Kidney glomerular epithelial cell (primary cell): Measurements from ENCODE around the gene VAV3.
A peak's percentile ranks its signal among the peaks of the same experiment; 100 is the strongest.

ENCODE experiments used
- DNase-seq: peaks from one replicate; lab custom pipeline; 2025; lab: John Stamatoyannopoulos, UW

The VAV3 gene

DNA sequence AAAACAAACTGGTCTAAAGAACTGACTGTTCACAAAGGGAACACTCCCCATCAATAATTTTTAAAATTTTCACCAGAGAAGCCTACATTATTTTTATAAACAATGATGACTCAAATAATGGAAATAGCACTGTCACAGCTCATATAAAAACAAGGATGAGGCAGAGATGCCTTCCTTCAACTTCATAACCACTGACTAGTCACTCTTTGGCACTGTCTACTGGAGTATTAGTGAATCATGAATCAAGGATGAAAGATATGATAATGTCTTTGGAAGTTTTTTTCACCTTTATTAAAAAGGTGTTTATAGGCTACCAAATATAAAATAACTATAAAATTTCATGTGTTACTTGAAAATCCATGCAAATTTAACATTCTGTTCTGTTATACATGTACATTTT lies 316.9 kb downstream of the VAV3 start:
- DNase-seq: peak; percentile 73

DNA sequence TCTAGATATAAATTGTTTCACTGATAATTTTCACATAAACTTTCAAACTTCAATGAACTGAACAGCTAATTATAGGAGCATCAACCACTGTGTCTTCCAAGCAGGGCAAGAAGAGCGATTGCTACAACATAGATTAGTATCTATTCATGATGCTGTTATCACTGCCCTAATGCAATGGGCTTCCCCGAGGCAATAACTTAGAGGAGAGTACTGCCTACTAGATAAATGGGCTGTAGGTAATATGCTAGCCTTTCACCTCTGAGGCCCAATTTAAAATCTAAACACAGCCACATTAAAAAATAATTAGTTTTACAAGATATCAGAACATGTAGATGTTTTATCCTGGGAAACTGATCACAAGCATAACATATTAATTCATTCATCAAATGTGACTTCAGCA lies 318.0 kb downstream of the VAV3 start:
- DNase-seq: no peak

DNA sequence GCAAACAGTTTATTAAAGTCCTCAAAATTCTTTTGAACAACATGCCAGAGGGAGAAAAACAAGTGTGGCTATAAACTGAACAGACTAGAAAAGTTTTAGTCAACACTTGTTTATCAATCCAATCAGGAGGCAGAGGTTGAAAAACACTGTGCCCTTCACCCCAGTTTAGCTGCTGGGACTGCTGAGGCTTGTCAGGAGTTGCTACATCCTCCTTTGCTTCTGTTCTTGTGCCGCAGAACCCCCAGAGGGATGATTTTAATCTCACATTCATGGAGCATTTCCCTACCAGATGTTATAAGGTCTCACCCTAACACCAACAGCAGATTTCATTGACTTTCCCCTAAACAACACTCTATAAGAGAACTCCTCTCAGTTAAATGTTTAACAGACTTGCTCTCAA lies 321.2 kb downstream of the VAV3 start:
- DNase-seq: no peak

DNA sequence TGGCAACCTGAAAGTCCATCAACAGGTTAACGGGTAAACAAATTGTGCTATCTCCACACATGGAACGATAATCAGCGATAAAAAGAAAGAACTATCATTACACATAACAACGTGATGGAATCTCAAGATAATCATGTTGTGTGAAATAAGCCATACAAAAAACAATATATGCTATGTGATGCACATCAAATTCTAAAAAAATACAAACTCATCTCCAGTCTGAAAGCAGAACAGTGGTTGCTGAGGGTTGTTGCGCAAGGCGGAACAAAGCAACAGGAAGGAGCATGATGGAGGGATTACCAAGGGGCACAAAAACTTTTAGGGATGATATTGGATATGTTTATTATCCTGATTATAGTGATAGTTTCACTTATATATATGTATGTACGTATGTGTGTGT lies 324.8 kb downstream of the VAV3 start:
- DNase-seq: no peak

DNA sequence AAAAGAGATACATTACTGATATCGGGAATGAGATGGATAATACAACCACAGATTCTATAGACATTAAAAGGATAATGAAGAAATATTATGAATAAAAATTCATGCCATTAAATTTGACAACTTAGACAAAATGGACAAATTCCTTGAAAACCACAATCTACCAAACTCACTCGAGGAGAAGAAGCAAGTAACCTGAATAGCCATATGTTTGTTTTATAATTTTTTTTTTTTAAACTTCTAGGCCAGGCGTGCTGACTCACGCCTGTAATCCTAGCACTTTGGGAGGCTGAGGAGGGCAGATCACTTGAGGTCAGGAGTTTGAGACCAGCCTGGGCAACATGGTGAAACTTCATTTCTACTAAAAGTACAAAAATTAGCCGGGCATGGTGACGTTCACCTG lies 327.9 kb downstream of the VAV3 start:
- DNase-seq: no peak

DNA sequence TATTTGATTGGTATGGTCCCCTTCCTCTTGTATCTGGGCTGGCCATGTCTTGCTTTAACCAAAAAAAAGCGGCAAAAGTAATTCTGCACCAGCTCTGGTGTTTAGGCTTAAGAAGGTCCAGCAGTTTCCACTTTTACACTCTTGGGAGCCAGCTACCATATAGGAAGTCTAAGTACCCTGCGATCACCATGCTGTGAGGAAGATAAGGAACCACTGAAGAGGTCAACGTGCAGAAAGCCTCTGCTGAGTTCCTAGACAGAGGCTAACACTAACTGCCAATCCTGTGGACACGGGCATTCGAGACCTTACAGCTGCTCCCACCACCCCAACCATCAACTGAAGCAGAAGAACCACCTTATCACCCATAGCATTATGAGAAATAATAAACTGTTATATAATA lies 331.4 kb downstream of the VAV3 start:
- DNase-seq: no peak

DNA sequence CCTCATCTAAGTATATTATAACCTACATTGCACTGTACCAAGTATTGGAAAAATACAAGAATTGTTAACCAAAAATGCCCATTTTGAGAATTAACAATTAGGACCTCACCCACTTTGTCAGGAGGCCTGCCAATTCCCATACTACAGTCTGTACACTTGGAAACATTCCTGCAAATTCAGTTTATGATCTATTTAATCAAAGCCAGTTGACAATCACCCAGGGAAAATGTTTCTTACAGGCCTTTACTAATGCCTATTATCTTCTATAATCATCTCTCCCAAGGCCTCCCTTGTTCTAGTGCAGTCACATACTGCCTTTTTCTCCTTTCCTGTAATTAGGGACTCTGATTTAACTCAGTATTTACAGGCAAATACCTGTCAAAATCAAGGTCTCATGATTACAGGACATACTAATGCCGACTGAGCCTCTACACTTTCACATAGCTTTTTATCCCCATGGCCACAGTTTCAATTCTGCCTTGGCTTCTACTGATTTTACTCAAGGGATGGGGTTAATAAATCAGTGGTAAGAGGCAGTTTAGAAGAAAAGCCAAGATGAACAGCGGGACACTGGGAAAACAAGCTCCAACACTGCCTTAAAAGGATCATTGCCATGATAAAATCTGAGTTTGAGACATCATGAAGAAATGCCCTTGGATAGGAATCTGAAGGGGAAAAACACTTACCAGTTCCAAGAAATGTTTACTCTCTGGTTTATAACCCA lies 338.7 kb downstream of the VAV3 start:
- DNase-seq: no peak

DNA sequence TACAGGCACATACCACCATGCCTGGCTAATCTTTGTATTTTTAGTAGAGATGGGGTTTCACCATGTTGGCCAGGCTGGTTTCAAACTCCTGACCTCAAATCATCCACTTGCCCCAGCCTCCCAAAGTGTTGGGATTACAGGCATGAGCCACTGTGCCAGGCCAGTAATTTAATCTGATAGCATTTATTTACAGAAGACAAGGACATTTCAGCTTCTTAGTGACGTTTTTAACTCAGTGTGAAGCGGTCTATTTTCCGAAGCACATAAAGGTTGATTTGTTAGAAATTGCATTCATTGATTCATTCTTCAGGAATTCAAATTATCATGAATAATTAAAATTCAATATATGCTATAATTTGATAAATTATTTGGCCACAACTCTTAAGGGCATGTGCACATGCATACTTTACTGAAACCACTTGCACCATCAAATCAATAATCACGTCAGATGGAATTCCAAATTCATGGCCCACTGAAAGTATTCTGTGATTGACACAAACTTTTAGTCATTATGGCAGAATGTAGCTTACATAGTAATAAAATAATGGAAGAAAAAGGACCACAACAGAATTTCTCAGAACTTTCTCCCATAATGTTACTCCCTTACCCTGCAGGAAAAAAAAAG lies 339.5 kb downstream of the VAV3 start:
- DNase-seq: no peak

DNA sequence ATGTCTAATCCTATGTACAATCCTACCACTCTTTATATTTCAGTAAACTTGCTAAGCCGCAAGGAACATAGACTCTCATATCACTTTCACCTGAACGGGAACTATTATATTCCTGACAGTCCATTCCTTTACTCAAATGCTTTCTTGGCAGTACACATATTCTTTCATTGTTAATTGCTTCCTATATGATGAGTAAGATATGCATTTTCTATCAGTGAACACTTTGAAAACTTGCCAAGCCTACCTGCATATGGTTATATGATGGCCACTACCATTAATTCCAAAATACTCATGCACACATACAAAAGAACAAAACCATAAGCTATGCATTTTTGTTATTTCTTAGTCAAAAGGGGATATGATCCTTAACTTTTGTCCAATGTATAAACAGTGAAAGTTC lies 341.5 kb downstream of the VAV3 start:
- DNase-seq: no peak

DNA sequence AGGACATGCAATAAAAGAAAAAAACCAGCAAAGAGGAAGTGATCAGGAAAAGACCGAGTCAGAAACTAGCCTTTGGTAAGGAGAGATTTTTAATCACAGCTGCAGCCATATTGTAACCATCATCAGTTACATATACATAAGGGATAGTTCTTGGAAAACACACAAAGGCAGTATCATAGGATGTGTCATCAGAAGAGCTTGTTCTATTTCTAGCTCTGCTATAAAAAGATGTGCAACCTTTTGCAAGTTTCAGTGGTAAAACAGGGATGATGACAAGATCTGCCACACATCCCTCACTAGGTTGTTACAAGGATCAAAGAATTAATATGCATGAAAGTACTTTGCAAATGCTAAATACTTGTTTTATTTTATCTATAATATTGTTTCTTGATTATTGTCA lies 342.0 kb downstream of the VAV3 start:
- no peak for DNase-seq

DNA sequence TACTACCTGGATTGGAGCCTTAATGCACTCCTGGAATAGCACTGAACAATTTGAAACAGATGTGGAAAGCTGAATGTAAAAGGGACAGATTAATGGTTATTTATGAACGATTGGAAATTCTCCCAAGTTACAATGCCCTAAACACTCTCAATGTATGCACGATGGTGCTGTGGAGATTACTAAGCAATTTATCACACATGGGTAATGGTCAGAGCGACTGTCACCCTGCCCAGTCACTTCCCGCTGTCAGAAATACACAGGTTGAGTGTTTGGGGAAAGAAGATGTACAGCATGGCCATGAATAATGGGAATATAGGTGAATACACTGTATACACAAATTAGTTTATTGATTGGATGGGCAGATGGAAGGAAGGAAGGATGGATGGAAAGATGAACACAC lies 342.4 kb downstream of the VAV3 start:
- no peak for DNase-seq

DNA sequence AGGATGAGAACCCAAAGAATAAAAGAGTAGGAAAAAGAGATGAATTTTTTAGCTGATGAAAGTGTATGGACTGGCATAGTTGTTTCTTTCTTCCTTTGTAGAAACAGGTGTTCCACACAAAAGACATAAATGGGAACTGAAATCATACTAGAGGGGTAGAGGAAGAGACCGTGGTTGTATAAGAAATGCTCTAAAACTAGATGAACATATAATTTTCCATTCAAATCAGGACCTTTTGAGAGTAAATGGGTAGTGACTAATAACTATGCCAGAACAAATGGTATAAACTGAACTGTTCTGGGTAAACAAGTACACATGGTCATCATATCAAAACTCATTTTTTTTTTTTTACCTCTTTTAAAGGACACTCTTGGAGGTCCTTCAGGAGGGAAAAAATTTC lies 344.2 kb downstream of the VAV3 start:
- DNase-seq: no peak

DNA sequence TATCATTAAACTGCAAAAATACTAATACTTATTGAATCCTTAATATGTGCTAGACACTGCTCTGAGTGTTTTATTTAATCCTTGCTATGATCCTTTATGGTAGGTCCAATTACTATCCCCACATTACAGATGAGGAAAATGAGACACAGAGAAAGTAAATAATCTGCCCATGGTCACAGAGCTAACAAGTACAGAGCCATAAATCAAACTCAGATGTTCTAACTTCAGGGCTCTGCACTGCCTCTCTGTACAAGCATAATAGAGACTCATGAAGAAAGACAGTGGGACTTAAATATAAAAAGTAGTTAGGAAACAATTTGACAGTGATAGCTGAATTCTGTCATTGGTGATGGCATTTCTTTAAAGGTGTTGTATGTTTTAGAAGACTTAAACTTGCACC lies 346.4 kb downstream of the VAV3 start:
- DNase-seq: no peak

DNA sequence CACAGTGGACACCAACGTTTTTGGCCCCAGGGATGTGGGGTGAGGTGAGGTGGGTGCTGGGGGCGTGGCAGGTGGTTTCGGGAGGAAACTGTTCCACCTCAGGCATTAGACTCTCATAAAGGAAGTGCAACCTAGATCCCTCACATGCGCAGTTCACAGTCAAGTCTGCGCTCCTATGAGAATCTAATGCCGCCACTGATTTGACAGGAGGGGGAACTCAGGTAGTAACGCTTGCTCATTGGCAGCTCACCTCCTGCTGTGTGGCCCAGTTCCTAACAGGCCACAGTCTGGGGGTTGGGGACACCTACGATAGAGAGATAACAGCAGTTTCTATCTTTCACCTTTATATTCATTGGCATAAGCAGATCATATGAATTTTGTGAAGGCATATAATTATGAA lies 347.1 kb downstream of the VAV3 start:
- no peak for DNase-seq

DNA sequence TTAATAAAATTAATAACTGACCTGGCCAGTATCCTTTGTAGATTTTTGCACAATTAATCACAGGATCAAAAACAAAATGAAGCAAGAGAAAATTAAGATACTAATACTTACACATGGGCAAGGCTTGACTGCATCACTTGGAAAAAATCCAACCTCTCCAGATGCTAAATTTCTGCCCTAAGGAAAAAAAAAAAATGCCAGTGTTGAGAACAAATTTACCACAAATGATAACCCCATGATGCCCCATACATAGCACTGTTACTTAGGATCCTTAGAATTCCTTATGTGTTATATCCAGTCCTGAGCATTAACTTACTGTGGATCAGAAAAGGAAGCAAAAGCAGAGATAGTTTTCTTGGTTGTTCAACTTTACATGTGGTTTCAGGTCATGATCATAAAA lies 347.5 kb downstream of the VAV3 start:
- DNase-seq: no peak

DNA sequence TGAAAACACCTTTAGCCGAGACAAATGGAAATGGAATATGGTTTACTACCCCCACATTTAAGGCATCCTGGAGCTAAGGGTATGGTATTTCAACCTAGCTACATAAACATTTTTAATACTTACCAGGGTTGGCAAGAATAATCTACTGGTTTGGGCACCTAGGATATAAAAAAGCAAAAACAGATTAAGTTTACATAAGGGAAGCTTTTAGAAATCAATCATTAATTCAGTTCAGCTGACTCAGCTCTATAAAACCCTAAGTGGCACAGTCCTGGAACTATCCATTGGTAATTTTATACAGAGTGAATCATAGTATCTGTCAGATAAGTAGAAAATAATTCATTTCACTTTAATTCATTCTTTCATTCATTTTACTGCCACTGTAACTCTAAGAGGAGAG lies 355.2 kb downstream of the VAV3 start:
- peak; percentile 49 for DNase-seq

DNA sequence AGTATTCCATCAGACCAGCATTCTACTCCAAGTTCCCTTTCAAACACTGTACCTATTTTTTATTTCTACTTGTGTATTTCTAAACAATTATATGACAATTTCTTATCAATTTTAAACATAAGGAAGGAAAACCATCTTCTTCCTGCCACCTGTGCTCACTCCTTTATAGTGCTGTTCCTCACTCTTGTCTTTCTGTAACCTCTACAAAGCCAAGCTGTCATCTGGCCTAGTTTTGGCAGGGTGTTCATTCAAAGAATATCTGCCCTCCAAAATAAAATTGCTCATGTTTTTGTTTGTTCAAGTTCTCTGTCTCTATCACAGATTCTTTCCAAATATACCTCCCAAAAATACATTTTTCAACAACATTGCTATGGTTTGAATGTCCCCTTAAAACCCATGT lies 360.2 kb downstream of the VAV3 start:
- no peak for DNase-seq

DNA sequence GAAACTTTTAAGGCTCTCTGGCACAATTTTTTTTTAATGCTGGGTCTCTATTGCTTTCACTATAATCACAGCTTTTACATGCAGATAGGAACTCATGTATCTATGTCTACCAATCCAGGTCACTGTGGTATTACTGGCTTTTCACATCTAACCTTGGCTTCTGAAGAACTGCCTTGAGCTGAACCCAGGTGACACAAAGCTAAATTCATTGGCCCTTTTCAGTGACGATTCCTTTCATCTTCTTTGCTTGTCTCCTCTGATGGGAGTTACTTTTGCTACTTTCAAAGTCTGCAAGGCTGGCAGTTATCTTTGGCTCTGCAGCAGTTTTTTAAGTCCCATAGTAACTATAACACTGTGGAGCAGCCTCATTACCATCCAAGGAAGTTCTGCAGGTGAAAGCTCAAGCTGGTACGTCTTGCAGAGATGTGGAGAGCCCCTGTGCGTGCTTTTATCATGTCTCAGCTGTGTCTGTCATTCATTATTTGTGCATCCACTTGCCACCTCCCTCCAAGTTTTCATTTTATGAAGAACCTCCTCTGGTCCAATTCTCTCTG lies 364.3 kb downstream of the VAV3 start:
- DNase-seq: no peak

DNA sequence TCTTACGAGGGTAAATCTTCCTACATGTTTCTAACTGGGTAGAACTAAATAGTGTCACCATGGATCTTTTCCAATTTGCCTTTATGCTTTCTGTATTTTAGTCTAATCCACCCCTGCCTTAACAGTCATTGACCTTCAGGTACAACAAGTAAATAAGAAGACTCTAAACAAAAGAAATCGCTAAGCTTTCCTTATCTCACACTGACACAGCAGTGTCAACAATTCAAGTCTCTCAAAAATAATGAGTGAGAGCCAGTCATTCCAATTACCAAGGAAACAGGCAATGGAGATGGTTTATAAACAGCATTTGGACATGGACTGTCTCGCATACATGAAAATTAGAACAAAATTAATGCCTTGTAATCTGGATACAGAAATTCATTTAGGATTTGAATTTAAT lies 365.8 kb downstream of the VAV3 start:
- no peak for DNase-seq

DNA sequence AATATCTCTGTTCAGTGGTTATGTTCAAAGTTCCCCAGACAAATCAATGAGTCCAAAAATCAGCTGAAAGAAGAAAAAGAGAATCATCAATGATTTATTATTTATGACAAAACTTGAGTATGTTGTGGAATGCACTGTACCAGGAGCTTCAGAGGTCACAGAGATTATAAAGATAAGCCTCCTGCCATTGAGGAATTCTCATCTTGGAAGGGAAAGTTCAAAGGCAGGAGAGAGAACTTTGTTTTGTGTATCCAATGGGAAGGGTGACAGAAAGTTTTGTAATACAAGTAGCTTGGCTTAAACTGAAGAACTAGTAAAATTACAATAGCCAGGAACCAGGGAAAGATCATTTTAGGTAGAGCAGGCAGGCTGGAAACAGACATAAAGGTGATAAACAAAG lies 367.7 kb downstream of the VAV3 start:
- no peak for DNase-seq

DNA sequence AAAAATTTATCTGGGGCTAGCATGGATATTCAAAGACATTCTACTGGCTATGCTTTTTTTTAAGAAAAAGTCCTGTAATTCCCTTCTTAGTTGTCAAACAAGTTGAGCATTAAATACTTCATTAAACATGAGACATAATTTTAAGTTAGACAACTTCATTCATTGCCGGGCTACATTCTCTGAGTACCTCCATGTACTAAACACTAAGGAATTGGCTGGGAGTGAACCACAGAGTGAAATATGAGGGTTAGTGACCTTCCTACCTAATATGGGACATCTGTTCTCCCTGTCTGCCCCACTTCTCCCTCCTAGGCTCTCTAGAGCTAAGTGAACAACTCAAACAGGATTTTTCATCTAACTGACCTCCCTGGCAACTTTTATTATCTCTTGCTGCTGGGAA lies 370.4 kb downstream of the VAV3 start:
- DNase-seq: no peak

DNA sequence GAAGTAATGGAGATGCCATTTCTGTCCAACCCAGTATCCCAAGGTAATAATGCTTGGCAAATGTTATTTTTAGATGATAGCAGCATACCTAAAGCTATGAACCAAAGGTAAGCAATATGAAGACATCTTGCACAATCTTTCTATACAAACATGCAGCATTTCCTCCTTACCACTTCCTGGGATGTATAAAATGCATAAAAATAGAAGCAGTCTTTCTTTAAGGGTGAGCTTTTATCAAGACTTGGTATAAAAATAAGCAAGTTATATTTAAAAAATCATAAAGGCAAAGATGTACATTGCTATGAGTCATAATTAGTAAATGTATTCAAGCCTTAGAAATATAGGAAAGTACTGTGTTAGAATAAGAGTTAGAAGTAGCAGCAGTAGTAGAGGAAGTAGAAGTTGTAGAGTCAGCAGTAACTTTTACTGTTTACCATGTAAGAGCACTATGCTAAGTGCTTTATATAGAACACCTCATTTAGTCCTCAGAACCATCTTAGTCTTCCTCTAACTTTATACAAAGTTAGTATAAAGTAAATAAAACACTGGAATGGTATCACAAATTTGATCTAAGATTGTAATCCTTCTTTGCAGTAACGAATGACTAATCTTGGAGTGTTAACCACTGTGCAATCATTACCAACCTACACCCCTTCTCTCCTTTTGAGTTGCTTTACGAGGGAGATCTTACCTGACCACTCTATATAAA lies 371.3 kb downstream of the VAV3 start:
- no peak for DNase-seq

DNA sequence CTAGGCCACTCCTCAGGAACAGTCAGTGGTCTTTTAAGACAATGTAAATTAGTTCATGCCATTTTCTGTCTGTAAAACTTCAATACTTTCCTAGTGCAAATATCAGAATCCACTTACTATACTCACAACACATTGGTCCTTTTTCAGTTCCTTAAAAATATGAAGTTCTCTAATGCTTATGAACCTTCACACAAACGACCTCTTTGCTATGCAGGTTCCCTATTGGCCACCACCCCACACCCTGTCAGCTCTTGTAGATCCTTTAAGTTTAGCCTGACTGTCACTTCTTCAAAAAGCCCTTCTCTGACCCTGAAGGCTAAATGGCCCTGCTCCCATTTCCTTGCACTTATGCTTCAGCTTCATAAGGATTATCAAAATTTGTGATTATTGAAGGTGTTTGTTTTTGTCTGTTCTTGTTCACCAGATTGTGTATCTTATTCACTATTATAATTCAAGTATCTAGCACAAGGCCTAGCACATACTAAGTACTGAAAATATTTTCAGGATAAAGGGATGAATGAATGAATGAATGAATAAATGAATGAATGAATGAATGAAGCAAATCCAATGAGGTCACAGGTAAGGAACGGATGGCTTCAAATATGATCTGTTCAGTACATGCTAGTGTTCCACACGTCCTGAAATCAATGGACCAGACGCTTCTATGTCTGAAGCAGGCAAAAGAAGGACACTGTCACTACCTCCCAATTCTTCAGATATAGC lies 373.9 kb downstream of the VAV3 start:
- DNase-seq: no peak
